Fibroblast of villous mesenchyme (primary cell): ENCODE data around the gene UBA6. TPM values are rescaled to one million over a fixed set of nuclear protein-coding genes. Genes with fewer than 3 reads are reported as not detected.

Experiments
- DNase-seq: peaks from one replicate; pipeline ENCODE4 v3.0.0-alpha.2; 2010; ENCODE audit warnings: low read depth
- H3K4me3 ChIP-seq: 2 replicates; pipeline ENCODE4 v1.5.1; 2011; ENCODE audit warnings: low read depth, mild to moderate bottlenecking, low read length
- small RNA-seq: library from RNA; depleted of rRNA; stranded (forward); fragments of <200 nt; gene quantifications from one replicate; pipeline ENCODE3, GENCODE V24; 2012
- total RNA-seq: library from RNA; depleted of rRNA; stranded (reverse); fragments of >200 nt; gene quantifications from 2 replicates; pipeline ENCODE4 v1.2.3, GENCODE V29; 2012
- TF ChIP-seq, protein P1 (sequence below): IDR thresholded peaks from 2 replicates; pipeline ENCODE4 v1.5.1; 2012; ENCODE audit warnings: low read depth, mild to moderate bottlenecking, low read length; ENCODE audit not compliant: insufficient read depth

Gene UBA6
- total RNA-seq, 1 donor: 88.1 TPM

- TF ChIP-seq, protein P1, sequence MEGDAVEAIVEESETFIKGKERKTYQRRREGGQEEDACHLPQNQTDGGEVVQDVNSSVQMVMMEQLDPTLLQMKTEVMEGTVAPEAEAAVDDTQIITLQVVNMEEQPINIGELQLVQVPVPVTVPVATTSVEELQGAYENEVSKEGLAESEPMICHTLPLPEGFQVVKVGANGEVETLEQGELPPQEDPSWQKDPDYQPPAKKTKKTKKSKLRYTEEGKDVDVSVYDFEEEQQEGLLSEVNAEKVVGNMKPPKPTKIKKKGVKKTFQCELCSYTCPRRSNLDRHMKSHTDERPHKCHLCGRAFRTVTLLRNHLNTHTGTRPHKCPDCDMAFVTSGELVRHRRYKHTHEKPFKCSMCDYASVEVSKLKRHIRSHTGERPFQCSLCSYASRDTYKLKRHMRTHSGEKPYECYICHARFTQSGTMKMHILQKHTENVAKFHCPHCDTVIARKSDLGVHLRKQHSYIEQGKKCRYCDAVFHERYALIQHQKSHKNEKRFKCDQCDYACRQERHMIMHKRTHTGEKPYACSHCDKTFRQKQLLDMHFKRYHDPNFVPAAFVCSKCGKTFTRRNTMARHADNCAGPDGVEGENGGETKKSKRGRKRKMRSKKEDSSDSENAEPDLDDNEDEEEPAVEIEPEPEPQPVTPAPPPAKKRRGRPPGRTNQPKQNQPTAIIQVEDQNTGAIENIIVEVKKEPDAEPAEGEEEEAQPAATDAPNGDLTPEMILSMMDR: no peak
- DNase-seq: no peak
- H3K4me3 ChIP-seq: no peak overlapping the region
These were observed 135.7 kb downstream of the UBA6 start for GRCh38 chr4:67565284-67565683.

Small RNA genes lying within 50 kb of the gene (small RNA-seq; reads per million reads assigned to genes)
- gene AC096720.1 (not detected), gene RF00091 (not detected)

Other genes starting within 250 kb of the UBA6 start
- gene CENPC, start 155.7 kb downstream of the UBA6 start, total RNA-seq: 17.4 and 18.1 TPM in 2 replicates
- not detected in 2 replicates for gene STAP1, start 142.4 kb downstream of the UBA6 start, total RNA-seq
- gene GNRHR, start 53.2 kb upstream of the UBA6 start, total RNA-seq: under 0.01 TPM in 1 of 2 replicates, not detected in the other
- gene TMPRSS11D, start 182.8 kb upstream of the UBA6 start, total RNA-seq: not detected in 2 replicates